Testis (tissue), 2 donors: ENCODE results near the gene ZMYND10.

Experiments used
- CTCF ChIP-seq, 3 experiments: fragments of 450-650 bp in 2 of 3; fragments of 200-600 bp in 1 of 3; sonication (generic) in 1 of 3; IDR thresholded peaks; one replicate each; pipeline ENCODE4 v1.5.1; 2016 to 2019; ENCODE audit warnings: antibody characterized with exemption in 3 of 3, mild to moderate bottlenecking in 2 of 3, moderate library complexity in 1 of 3
- POLR2A ChIP-seq: fragments of 450-650 bp; IDR thresholded peaks from one replicate; pipeline ENCODE4 v1.6.1; 2017; ENCODE audit warnings: antibody characterized with exemption, mild to moderate bottlenecking, moderate library complexity

- TF ChIP-seq CTCF (IDR thresholded peaks at IDR 0.05) (no peak), POLR2A (no peak)
Observed at GRCh38 chr3:50331364-50331907, 14.1 kb downstream of the ZMYND10 start.
